HepG2 (cell line): ENCODE measurements around the gene ULK4. TPM values are rescaled to one million over a fixed set of nuclear protein-coding genes. Genes with fewer than 3 reads are reported as not detected.

Experiments used
- ATAC-seq: fragments of 200-7000 bp; cut with Tn5 transposase; 3 replicates; pipeline ENCODE4 v1.9.1; 2020; ENCODE audit warnings: mild to moderate bottlenecking, moderate library complexity
- BruUV-seq: library from RNA; stranded (reverse); fragments of 400-500 nt; replicated peaks from 2 replicates; lab custom pipeline; 2021; lab: Mats Ljungman, UMichigan
- CTCF ChIA-PET: fragments of 300-600 bp; formaldehyde crosslinking; extraction: SDS; loops from one replicate; lab custom pipeline; 2021; ENCODE audit warnings: low total read pairs, inconsistent platforms, low intra/inter-chr PET ratio; lab: Yijun Ruan, JAX
- POLR2A ChIA-PET: fragments of 350-600 bp; sonication (Branson Sonifier 250); formaldehyde crosslinking; loops from one replicate; lab custom pipeline; 2020; ENCODE audit warnings: antibody characterized with exemption, inconsistent platforms; lab: Yijun Ruan, JAX
- DNase-seq: peaks from one replicate; pipeline ENCODE4 v3.0.0-alpha.2; 2015; ENCODE audit warnings: low spot score
- FAIRE-seq: peaks from 3 replicates; lab custom pipeline; 2011; peaks lifted over from hg19 to GRCh38; lab: Jason Lieb, UNC
- H2AFZ ChIP-seq: one replicate; pipeline ENCODE4 v1.6.1; 2011; ENCODE audit warnings: low read length, inconsistent platforms
- H3K27ac ChIP-seq: fragments of 300-600 bp; 3 replicates; pipeline ENCODE4 v1.8.0; 2011; ENCODE audit warnings: mixed run types, mild to moderate bottlenecking, mixed read lengths, low read length, inconsistent platforms; ENCODE audit not compliant: insufficient read depth; ENCODE audit errors: extremely low read length
- H3K27me3 ChIP-seq, 2 experiments: fragments of 200-600 bp in 1 of 2; 2 replicates in 1 of 2; 3 replicates in 1 of 2; pipeline versions ENCODE4 v1.6.0 to v1.8.0; 2011; ENCODE audit warnings: low read length in 2 of 2, mild to moderate bottlenecking in 2 of 2, moderate library complexity in 2 of 2, inconsistent platforms in 1 of 2; ENCODE audit not compliant: insufficient read depth in 2 of 2, control insufficient read depth in 1 of 2
- H3K36me3 ChIP-seq, 2 experiments: fragments of 200-600 bp in 1 of 2; replicated peaks in 1 of 2; 2 replicates in 1 of 2; 3 replicates in 1 of 2; pipeline versions ENCODE4 v1.5.1 to v1.8.0; 2011; ENCODE audit warnings: low read length in 2 of 2, inconsistent platforms in 1 of 2; ENCODE audit not compliant: insufficient read depth in 2 of 2, control insufficient read depth in 1 of 2
- H3K4me1 ChIP-seq: 2 replicates; pipeline ENCODE4 v1.5.1; 2012; ENCODE audit warnings: low read length, inconsistent platforms; ENCODE audit not compliant: insufficient read depth
- H3K4me2 ChIP-seq: 2 replicates; pipeline ENCODE4 v1.6.0; 2011; ENCODE audit warnings: low read depth, low read length, inconsistent platforms
- H3K4me3 ChIP-seq, 3 experiments: fragments of 200-600 bp in 1 of 3; sonication (generic), shearing (Covaris generic) in 1 of 3; replicated peaks in 1 of 3; 2 replicates each; pipeline ENCODE4 v1.5.1; 2011 to 2016; ENCODE audit warnings: low read length in 3 of 3, inconsistent platforms in 2 of 3, low read depth in 2 of 3, mild to moderate bottlenecking in 2 of 3, control low read depth in 1 of 3, mixed read lengths in 1 of 3; ENCODE audit not compliant: insufficient read depth in 1 of 3
- H3K79me2 ChIP-seq: one replicate; pipeline ENCODE4 v1.6.1; 2011; ENCODE audit warnings: low read length, inconsistent platforms; ENCODE audit not compliant: insufficient read depth
- H3K9ac ChIP-seq: 2 replicates; pipeline ENCODE4 v1.6.0; 2011; ENCODE audit warnings: mild to moderate bottlenecking, low read depth, low read length, inconsistent platforms; ENCODE audit not compliant: insufficient read depth
- H3K9me3 ChIP-seq: 2 replicates; pipeline ENCODE4 v1.5.1; 2012; ENCODE audit warnings: mild to moderate bottlenecking, low read length
- H4K20me1 ChIP-seq: 2 replicates; pipeline ENCODE4 v1.6.0; 2011; ENCODE audit warnings: inconsistent platforms, mild to moderate bottlenecking, low read length, moderate library complexity; ENCODE audit not compliant: insufficient read depth
- CENPX ChIP-seq: sonication (generic); formaldehyde crosslinking; IDR thresholded peaks from 2 replicates; pipeline ENCODE4 v1.9.0; 2021; ENCODE audit warnings: mild to moderate bottlenecking, missing genetic modification reagents, moderate library complexity
- HNF4G ChIP-seq, 2 experiments: sonication (generic) in 1 of 2; formaldehyde crosslinking in 1 of 2; IDR thresholded peaks; 2 replicates each; pipeline versions ENCODE4 v1.4.0 to v1.6.1; 2011 to 2020; ENCODE audit warnings: borderline replicate concordance in 2 of 2, low read depth in 2 of 2, mild to moderate bottlenecking in 2 of 2, low read length in 1 of 2, missing genetic modification reagents in 1 of 2, moderate library complexity in 1 of 2
- MAFK ChIP-seq, 2 experiments: IDR thresholded peaks in 1 of 2; conservative IDR thresholded peaks in 1 of 2; 2 replicates each; pipeline ENCODE4 v1.6.1; 2011; ENCODE audit warnings: improper control_type of control experiment in 2 of 2, low read length in 2 of 2
- NFYB ChIP-seq: sonication (generic); formaldehyde crosslinking; IDR thresholded peaks from 2 replicates; pipeline ENCODE4 v1.4.0; 2020; ENCODE audit warnings: missing genetic modification reagents
- NPAS2 ChIP-seq: sonication (generic); formaldehyde crosslinking; IDR thresholded peaks from 2 replicates; pipeline ENCODE4 v1.8.0; 2022; ENCODE audit warnings: mild to moderate bottlenecking, missing genetic modification reagents, borderline replicate concordance
- SP140L ChIP-seq: sonication (generic); formaldehyde crosslinking; IDR thresholded peaks from 2 replicates; pipeline ENCODE4 v1.4.0; 2020; ENCODE audit warnings: missing genetic modification reagents, borderline replicate concordance
- SRSF4 ChIP-seq: fragments of 200-400 bp; formaldehyde crosslinking; IDR thresholded peaks from one replicate; pipeline ENCODE4 v1.6.1; 2018; ENCODE audit warnings: mild to moderate bottlenecking, low read depth, low read length, moderate library complexity; ENCODE audit not compliant: poor library complexity, severe bottlenecking
- TCF7L2 ChIP-seq: IDR thresholded peaks from 2 replicates; pipeline ENCODE4 v1.6.1; 2011; ENCODE audit warnings: mild to moderate bottlenecking, low read depth, low read length, moderate library complexity
- TRIM24 ChIP-seq: sonication (generic); formaldehyde crosslinking; IDR thresholded peaks from 2 replicates; pipeline ENCODE4 v1.8.0; 2022; ENCODE audit warnings: mild to moderate bottlenecking, missing genetic modification reagents
- ZNF121 ChIP-seq: sonication (generic); formaldehyde crosslinking; IDR thresholded peaks from 2 replicates; pipeline ENCODE4 v1.5.0; 2020; ENCODE audit warnings: mild to moderate bottlenecking, missing genetic modification reagents
- ZNF143 ChIP-seq: sonication (generic); formaldehyde crosslinking; IDR thresholded peaks from 2 replicates; pipeline ENCODE4 v1.4.0; 2020; ENCODE audit warnings: missing genetic modification reagents
- ZNF253 ChIP-seq: sonication (generic); formaldehyde crosslinking; IDR thresholded peaks from 2 replicates; pipeline ENCODE4 v1.8.0; 2022; ENCODE audit warnings: mild to moderate bottlenecking, missing genetic modification reagents, borderline replicate concordance
- ZNF333 ChIP-seq: sonication (generic); formaldehyde crosslinking; IDR thresholded peaks from 2 replicates; pipeline ENCODE4 v1.4.0; 2020; ENCODE audit warnings: mild to moderate bottlenecking, missing genetic modification reagents, borderline replicate concordance
- ZNF343 ChIP-seq: sonication (generic); formaldehyde crosslinking; IDR thresholded peaks from 2 replicates; pipeline ENCODE4 v1.4.0; 2020; ENCODE audit warnings: mild to moderate bottlenecking, missing genetic modification reagents
- ZNF354B ChIP-seq: sonication (generic); formaldehyde crosslinking; IDR thresholded peaks from 2 replicates; pipeline ENCODE4 v1.8.0; 2022; ENCODE audit warnings: mild to moderate bottlenecking, missing genetic modification reagents
- ZNF569 ChIP-seq: sonication (generic); formaldehyde crosslinking; IDR thresholded peaks from 2 replicates; pipeline ENCODE4 v1.5.0; 2020; ENCODE audit warnings: mild to moderate bottlenecking, missing genetic modification reagents, moderate library complexity, borderline replicate concordance
- ZNF75D ChIP-seq: sonication (generic); formaldehyde crosslinking; IDR thresholded peaks from 2 replicates; pipeline ENCODE4 v1.8.1; 2023; ENCODE audit warnings: missing genetic modification reagents, mild to moderate bottlenecking, borderline replicate concordance
- WGBS: methylation state at CpG from one replicate; pipeline ENCODE4 v1.1.6; 2017; ENCODE audit warnings: low lambda C conversion rate; 5-methylcytosine and 5-hydroxymethylcytosine counted together
- in situ Hi-C: cut with HindIII; loops from 2 replicates; pipeline ENCODE4 v1.10.0; 2017; ENCODE audit warnings: low pct_unique_long_range_greater_than_20kb; ENCODE audit not compliant: extremely low pct_ligation_motif_present
- intact Hi-C: fragments of 100-400 bp; cut with micrococcal nuclease; formaldehyde crosslinking; loops from one replicate; pipeline ENCODE4 v1.10.0; 2022; ENCODE audit not compliant: unreplicated experiment
- polyA plus RNA-seq, 8 experiments: library from polyadenylated mRNA; depleted of rRNA in 3 of 8; stranded (reverse) in 7 of 8; unstranded in 1 of 8; fragments of >200 nt; fragmentation: Illumina TruSeq in 4 of 8; extraction: Trizol in 4 of 8; gene quantifications; 2 replicates each; pipeline versions ENCODE4 v1.2.1 to v1.2.3, GENCODE V29; 2011 to 2016; ENCODE audit warnings: low read depth in 4 of 8, missing spikeins in 1 of 8, mixed read lengths in 1 of 8; ENCODE audit not compliant: insufficient read depth in 1 of 8
- total RNA-seq, 5 experiments: library from RNA; depleted of rRNA; stranded (reverse); fragments of >200 nt; fragmentation: Illumina TruSeq; extraction: Trizol; gene quantifications; 2 replicates each; pipeline ENCODE4 v1.2.3, GENCODE V29; 2016; ENCODE audit warnings: low read depth in 1 of 5
- TF ChIP-seq, protein P1 (sequence below): sonication (generic); formaldehyde crosslinking; IDR thresholded peaks from 2 replicates; pipeline ENCODE4 v1.4.0; 2020; ENCODE audit warnings: mild to moderate bottlenecking, missing genetic modification reagents
- TF ChIP-seq, protein P2 (sequence below), 2 experiments: fragments of 450-650 bp in 1 of 2; sonication (generic) in 1 of 2; formaldehyde crosslinking; IDR thresholded peaks; 2 replicates each; pipeline versions ENCODE4 v1.5.0 to v1.8.0; 2020 to 2022; ENCODE audit warnings: mild to moderate bottlenecking in 1 of 2, missing genetic modification reagents in 1 of 2
- TF ChIP-seq, protein P3 (sequence below): sonication (generic); formaldehyde crosslinking; IDR thresholded peaks from 2 replicates; pipeline ENCODE4 v1.8.1; 2023; ENCODE audit warnings: mild to moderate bottlenecking, moderate library complexity, missing genetic modification reagents

The ULK4 gene
- total and polyA plus RNA-seq, 2 of the 13 experiments (the other 11 are each of a cell fraction or from before 2014, with no cell fraction given): 6.7 to 11.8 TPM

DNA sequence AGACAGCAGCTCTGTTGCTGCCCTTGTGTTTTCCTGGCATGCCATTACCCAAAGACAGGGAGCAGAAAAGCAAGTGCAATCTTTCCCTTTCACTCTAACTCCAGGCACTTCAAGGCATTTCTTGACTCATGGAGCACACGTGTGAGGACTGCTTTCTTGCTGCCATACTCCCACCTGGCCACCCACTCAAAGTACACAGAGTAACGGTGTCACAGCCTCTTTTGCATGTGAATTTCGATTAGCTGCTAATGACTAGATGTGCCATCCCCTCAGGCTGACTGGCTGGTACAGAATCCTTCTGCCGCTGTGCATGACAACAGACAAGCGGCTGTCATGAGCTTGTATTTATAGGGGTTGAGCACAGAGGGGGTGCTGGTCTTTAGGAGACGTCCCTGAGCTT is 382.0 kb downstream of the ULK4 start:
- BruUV-seq: no TSS peak
- H3K27ac ChIP-seq: no peak overlapping the region
- no peak for TF ChIP-seq ZNF143 (CRISPR knock-in tag)
- TF ChIP-seq MAFK (conservative IDR thresholded peaks at IDR 0.05 in 1 of 2, IDR thresholded peaks at IDR 0.05 in 1 of 2; ENCODE audit: low read length in 2 of 2): no peak
- TF ChIP-seq TRIM24 (CRISPR knock-in tag): no peak
- TF ChIP-seq HNF4G (IDR thresholded peaks at IDR 0.05; ENCODE audit: borderline replicate concordance, low read depth, low read length): no peak
- TF ChIP-seq HNF4G (CRISPR knock-in tag; IDR thresholded peaks at IDR 0.05; ENCODE audit: borderline replicate concordance, low read depth): no peak
- no peak for TF ChIP-seq ZNF569 (CRISPR knock-in tag)
- TF ChIP-seq ZNF253 (CRISPR knock-in tag): no peak
- TF ChIP-seq NFYB (CRISPR knock-in tag): no peak
- TF ChIP-seq, protein P1, sequence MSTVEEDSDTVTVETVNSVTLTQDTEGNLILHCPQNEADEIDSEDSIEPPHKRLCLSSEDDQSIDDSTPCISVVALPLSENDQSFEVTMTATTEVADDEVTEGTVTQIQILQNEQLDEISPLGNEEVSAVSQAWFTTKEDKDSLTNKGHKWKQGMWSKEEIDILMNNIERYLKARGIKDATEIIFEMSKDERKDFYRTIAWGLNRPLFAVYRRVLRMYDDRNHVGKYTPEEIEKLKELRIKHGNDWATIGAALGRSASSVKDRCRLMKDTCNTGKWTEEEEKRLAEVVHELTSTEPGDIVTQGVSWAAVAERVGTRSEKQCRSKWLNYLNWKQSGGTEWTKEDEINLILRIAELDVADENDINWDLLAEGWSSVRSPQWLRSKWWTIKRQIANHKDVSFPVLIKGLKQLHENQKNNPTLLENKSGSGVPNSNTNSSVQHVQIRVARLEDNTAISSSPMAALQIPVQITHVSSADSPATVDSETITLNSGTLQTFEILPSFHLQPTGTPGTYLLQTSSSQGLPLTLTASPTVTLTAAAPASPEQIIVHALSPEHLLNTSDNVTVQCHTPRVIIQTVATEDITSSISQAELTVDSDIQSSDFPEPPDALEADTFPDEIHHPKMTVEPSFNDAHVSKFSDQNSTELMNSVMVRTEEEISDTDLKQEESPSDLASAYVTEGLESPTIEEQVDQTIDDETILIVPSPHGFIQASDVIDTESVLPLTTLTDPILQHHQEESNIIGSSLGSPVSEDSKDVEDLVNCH: no peak
- TF ChIP-seq, protein P2, sequence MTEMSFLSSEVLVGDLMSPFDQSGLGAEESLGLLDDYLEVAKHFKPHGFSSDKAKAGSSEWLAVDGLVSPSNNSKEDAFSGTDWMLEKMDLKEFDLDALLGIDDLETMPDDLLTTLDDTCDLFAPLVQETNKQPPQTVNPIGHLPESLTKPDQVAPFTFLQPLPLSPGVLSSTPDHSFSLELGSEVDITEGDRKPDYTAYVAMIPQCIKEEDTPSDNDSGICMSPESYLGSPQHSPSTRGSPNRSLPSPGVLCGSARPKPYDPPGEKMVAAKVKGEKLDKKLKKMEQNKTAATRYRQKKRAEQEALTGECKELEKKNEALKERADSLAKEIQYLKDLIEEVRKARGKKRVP (CRISPR knock-in tag; IDR thresholded peaks at IDR 0.05): no peak
- no peak for TF ChIP-seq ZNF121 (CRISPR knock-in tag)
- no peak for TF ChIP-seq ZNF354B (CRISPR knock-in tag)
- no peak for TF ChIP-seq ZNF75D
- TF ChIP-seq CENPX: no peak
- no peak for TF ChIP-seq ZNF333
- TF ChIP-seq, protein P3, sequence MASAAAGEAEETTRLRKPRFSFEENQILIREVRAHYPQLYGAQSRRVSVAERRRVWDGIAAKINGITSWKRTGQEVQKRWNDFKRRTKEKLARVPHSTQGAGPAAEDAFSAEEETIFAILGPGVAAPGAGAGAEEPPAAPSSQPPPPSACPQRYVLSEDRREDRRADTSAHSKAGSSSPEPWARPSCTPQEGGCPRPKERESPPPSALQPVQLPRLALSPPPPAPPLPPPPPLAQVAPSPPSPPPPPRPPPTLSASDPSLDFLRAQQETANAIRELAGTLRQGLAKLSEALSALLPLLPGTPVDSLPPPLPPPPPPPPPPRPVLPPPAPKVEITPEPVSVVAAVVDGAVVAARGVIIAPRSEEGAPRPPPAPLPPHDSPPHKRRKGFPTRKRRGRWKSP: no peak
- TF ChIP-seq NPAS2 (CRISPR knock-in tag): no peak
- no peak for TF ChIP-seq SRSF4
- TF ChIP-seq SP140L (CRISPR knock-in tag): no peak
- TF ChIP-seq ZNF343 (CRISPR knock-in tag): no peak
- no peak for TF ChIP-seq TCF7L2
- H3K9ac ChIP-seq: no peak overlapping the region
- in situ Hi-C loops: no loop called here
- H2AFZ ChIP-seq: no peak overlapping the region
- H3K79me2 ChIP-seq: no peaks in the 10 kb centered on the region
- DNase-seq (no peak), ATAC-seq (no peak), FAIRE-seq (no peak)
- H3K36me3 ChIP-seq: no peaks in the 10 kb centered on the region
- CTCF ChIA-PET: no interaction called here
- H3K4me1 ChIP-seq: no peaks in the 10 kb centered on the region
- POLR2A ChIA-PET: no interaction called here
- H4K20me1 ChIP-seq: no peaks in the 10 kb centered on the region; the same call in 1 of the 2 replicates
- intact Hi-C loops: no loop called here
- no peaks in the 10 kb centered on the region for H3K9me3 ChIP-seq
- H3K4me2 ChIP-seq: no peak overlapping the region
- H3K4me3 ChIP-seq: no peak overlapping the region
- no peaks in the 10 kb centered on the region; a peak in 1 of 5 replicates for H3K27me3 ChIP-seq
- 64% methylated on average over 6 of the region's 6 CpGs for WGBS
